A549 (cell line): Measurements from ENCODE around the gene RTEL1.

ENCODE experiments used
- CTCF ChIP-seq: fragments of >200 bp; sonication (Bioruptor Twin); formaldehyde crosslinking; IDR thresholded peaks from 3 replicates; pipeline ENCODE4 v1.5.1; 2016
- POLR2A ChIP-seq: IDR thresholded peaks from 2 replicates; pipeline ENCODE4 v1.6.1; 2012; ENCODE audit warnings: mild to moderate bottlenecking, low read length
- RAD21 ChIP-seq, 2 experiments: fragments of >200 bp in 1 of 2; sonication (Bioruptor Twin) in 1 of 2; formaldehyde crosslinking in 1 of 2; IDR thresholded peaks in 1 of 2; conservative IDR thresholded peaks in 1 of 2; 2 replicates in 1 of 2; 3 replicates in 1 of 2; pipeline ENCODE4 v1.6.1; 2012 to 2018; ENCODE audit warnings: inconsistent platforms in 1 of 2
- USF2 ChIP-seq: fragments of 450-650 bp; IDR thresholded peaks from 2 replicates; pipeline ENCODE4 v1.6.1; 2014; ENCODE audit warnings: antibody characterized with exemption
- ZFP36 ChIP-seq: fragments of 450-650 bp; IDR thresholded peaks from 2 replicates; pipeline ENCODE4 v1.6.1; 2014; ENCODE audit warnings: borderline replicate concordance; ENCODE audit not compliant: partially characterized antibody
- TF ChIP-seq, protein P1 (sequence below): IDR thresholded peaks from 2 replicates; pipeline ENCODE4 v1.6.1; 2012

GRCh38 chr20:63708301-63709148, 50.4 kb downstream of the RTEL1 start:
- TF ChIP-seq POLR2A (no peak), ZFP36 (no peak), CTCF (no peak), USF2 (no peak), RAD21 (conservative IDR thresholded peaks at IDR 0.05 in 1 of 2, IDR thresholded peaks at IDR 0.05 in 1 of 2) (no peak)
- TF ChIP-seq, protein P1, sequence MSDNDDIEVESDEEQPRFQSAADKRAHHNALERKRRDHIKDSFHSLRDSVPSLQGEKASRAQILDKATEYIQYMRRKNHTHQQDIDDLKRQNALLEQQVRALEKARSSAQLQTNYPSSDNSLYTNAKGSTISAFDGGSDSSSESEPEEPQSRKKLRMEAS = no peak
